CD4-positive, CD25-positive, alpha-beta regulatory T cell (primary cell): ENCODE measurements around the gene PAX9. TPM values are rescaled to one million over a fixed set of nuclear protein-coding genes. Genes with fewer than 3 reads are reported as not detected.
A peak's percentile ranks its signal among the peaks of the same experiment; 100 is the strongest.

Experiments
- ATAC-seq, 2 donors: fragments of 150-1000 bp; cut with Tn5 transposase; one replicate each; pipeline ENCODE4 v1.10.0; 2021; ENCODE audit warnings: low read depth in 2 of 2, moderate number of reproducible peaks in 2 of 2, moderate library complexity in 1 of 2
- DNase-seq, 3 donors: peaks; one replicate each; pipeline versions ENCODE4 v3.0.0 to v3.0.0-alpha.2; 2012 to 2022; ENCODE audit warnings: mixed read lengths in 1 of 3
- H3K27ac ChIP-seq: one replicate; pipeline ENCODE4 v1.7.0; 2013; ENCODE audit warnings: mild to moderate bottlenecking, low read length; ENCODE audit not compliant: insufficient read depth, poor library complexity, severe bottlenecking
- H3K27me3 ChIP-seq: one replicate; pipeline ENCODE4 v1.7.0; 2013; ENCODE audit warnings: low read length; ENCODE audit not compliant: control insufficient read depth, insufficient read depth
- H3K36me3 ChIP-seq: one replicate; pipeline ENCODE4 v1.7.0; 2013; ENCODE audit warnings: mild to moderate bottlenecking, low read length, moderate library complexity; ENCODE audit not compliant: control insufficient read depth, insufficient read depth
- H3K4me1 ChIP-seq: 2 replicates; pipeline ENCODE4 v1.7.0; 2013; ENCODE audit warnings: mild to moderate bottlenecking, low read length; ENCODE audit not compliant: insufficient read depth, control insufficient read depth, poor library complexity, severe bottlenecking
- H3K4me3 ChIP-seq: one replicate; pipeline ENCODE4 v1.7.0; 2013; ENCODE audit warnings: low read depth, mild to moderate bottlenecking, low read length, moderate library complexity
- H3K9me3 ChIP-seq, 2 experiments: 1 replicate in 1 of 2; 2 replicates in 1 of 2; pipeline ENCODE4 v1.7.0; 2013; ENCODE audit warnings: low read length in 2 of 2, mild to moderate bottlenecking in 1 of 2, moderate library complexity in 1 of 2; ENCODE audit not compliant: control insufficient read depth in 2 of 2
- H3K27ac Mint-ChIP-seq, 3 donors: one replicate each; pipeline ENCODE4 v1.8.0; 2020 to 2022; ENCODE audit warnings: mild to moderate bottlenecking in 3 of 3, mixed read lengths in 3 of 3, moderate library complexity in 2 of 3
- H3K27me3 Mint-ChIP-seq: one replicate; pipeline ENCODE4 v1.8.0; 2022; ENCODE audit warnings: mild to moderate bottlenecking, mixed read lengths
- H3K36me3 Mint-ChIP-seq: one replicate; pipeline ENCODE4 v1.8.0; 2020; ENCODE audit warnings: mixed read lengths
- H3K4me1 Mint-ChIP-seq, 4 donors: one replicate each; pipeline ENCODE4 v1.8.0; 2020 to 2022; ENCODE audit warnings: mixed read lengths in 4 of 4, mild to moderate bottlenecking in 1 of 4
- H3K4me3 Mint-ChIP-seq, 4 donors: one replicate each; pipeline ENCODE4 v1.8.0; 2020 to 2022; ENCODE audit warnings: mild to moderate bottlenecking in 4 of 4, mixed read lengths in 4 of 4, moderate library complexity in 3 of 4
- H3K9me3 Mint-ChIP-seq, 7 donors: one replicate each; pipeline ENCODE4 v1.8.0; 2020 to 2022; ENCODE audit warnings: mixed read lengths in 7 of 7, mild to moderate bottlenecking in 3 of 7, moderate library complexity in 2 of 7
- polyA plus RNA-seq, 4 donors: library from polyadenylated mRNA; unstranded; fragments of 300-500 nt; fragmentation: Illumina TruSeq; gene quantifications; one replicate each; pipeline ENCODE4 v1.2.3, GENCODE V29; 2021
- total RNA-seq: library from RNA; stranded (reverse); gene quantifications from one replicate; pipeline ENCODE4 v1.2.3, GENCODE V29; 2022

Gene PAX9
- total and polyA plus RNA-seq, 5 donors from 2014 or later = 0.14 to 0.46 (median 0.42) TPM; not detected in 1

DNA sequence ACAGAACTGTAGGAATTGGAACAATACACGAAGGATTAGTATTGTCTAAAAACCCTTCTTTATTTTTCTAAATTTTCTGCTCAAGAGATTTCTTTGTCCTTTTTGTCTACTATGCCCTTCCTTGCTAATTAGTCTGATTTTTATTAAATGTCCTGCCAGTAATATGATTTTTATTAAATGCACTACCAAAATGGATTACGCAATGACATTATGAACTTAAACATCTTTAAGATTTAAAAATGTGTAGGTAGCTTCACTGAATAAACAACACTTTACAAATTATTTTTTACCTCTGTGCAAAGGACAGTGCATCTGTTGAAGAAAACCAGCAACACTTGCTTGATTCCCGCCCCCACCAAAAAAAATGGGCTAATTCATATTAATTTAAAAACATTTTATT lies 8.2 kb upstream of the PAX9 start:
- no peak overlapping the region for H3K4me3 Mint-ChIP-seq
- Histone ChIP-seq H3K27ac (no peak overlapping the region), H3K9me3 (peaks cover 0 to 4% of the 10 kb centered on the region in 2 experiments), H3K4me3 (no peak overlapping the region), H3K4me1 (peaks cover 15% of the 10 kb centered on the region), H3K36me3 (no peaks in the 10 kb centered on the region), H3K27me3 (peaks cover 62% of the 10 kb centered on the region)
- H3K4me1 Mint-ChIP-seq = peaks cover 0 to 26% (median 9%) of the 10 kb centered on the region in 4 donors
- no peak for DNase-seq
- ATAC-seq = no peak
- H3K27ac Mint-ChIP-seq = no peak overlapping the region
- H3K36me3 Mint-ChIP-seq = peaks cover 3% of the 10 kb centered on the region
- peaks cover 98% of the 10 kb centered on the region for H3K27me3 Mint-ChIP-seq
- peaks cover 0 to 13% (median 0%) of the 10 kb centered on the region in 7 donors for H3K9me3 Mint-ChIP-seq

DNA sequence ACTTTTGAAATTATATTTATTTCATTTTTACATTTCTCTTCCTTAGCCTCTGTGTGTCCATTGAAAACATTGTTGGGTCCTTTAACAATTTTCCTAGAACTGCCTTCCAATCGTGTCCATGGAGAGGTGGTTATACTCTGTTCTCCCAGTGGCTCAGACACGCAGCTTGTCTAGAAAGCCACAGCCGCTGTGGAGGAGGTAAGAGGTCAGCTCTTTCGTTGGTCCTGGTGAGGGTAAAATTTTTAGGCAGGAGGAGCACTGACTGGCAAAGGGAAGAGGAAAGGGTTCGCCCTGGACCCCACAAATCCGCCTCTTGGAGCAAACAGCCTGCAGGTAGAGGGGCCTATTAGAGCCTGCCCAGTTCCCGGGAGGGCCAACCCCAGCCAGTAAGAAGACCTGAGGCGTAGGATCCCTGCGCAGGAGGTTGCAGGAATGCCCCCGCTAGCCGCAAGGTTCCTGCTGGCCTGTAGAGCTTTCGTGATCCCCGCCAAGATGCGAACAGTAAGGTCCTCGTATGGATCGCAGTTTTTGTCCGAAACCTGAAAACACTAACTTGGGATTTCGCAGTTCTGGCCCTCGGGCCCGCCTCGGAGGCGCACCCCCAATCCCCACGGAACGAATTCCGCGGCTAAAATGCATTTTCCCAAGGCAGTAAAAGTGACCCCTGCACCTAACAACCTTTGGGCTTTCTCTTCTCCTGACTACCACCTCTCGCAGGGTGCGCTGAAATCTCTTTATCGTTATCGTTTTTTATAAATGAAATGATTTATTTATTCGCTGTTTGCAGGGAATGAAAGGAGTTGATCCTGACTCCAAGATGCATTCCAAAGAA lies 7.5 kb upstream of the PAX9 start:
- Histone ChIP-seq H3K4me1 (peaks cover 15% of the 10 kb centered on the region), H3K9me3 (peaks cover 0 to 4% of the 10 kb centered on the region in 2 experiments), H3K27ac (no peak overlapping the region), H3K4me3 (no peak overlapping the region), H3K27me3 (peaks cover 56% of the 10 kb centered on the region), H3K36me3 (no peaks in the 10 kb centered on the region)
- Mint-ChIP-seq H3K9me3 (peaks cover 0 to 16% (median 2%) of the 10 kb centered on the region in 7 donors), H3K27ac (no peak overlapping the region), H3K36me3 (peaks cover 3% of the 10 kb centered on the region), H3K4me3 (no peak overlapping the region), H3K4me1 (peaks cover 0 to 29% (median 12%) of the 10 kb centered on the region in 4 donors), H3K27me3 (peaks cover 98% of the 10 kb centered on the region)
- no peak for ATAC-seq
- DNase-seq = no peak

DNA sequence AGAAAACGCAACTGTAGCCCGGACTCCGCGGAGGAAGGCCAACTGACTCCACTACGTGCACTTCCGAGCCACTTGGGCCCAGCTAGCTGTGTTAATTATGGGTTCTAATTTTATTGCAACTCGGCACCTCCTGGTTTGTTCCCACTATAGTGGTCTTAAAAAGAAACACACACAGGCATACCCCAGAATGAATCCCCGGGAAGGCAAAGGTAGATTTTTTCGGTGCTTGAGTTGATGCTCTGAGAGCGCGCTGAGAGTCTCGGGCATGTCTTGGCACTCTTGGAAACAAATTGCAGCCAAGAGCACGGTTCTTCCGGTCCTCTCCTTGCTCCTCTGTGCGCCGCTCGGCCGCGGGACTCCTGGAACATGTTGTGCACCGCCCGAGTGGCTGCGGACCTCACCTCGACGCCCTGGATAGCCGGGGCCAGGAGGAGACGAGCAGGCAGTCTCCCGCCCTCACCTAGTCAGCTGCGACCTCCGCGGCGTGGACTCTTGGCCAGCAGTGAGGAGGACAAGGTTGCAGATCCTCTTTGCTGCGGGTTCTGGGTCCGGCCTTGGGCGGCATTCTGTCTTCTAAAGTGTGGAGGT lies 6.8 kb upstream of the PAX9 start:
- Mint-ChIP-seq H3K36me3 (peaks cover 3% of the 10 kb centered on the region), H3K9me3 (peaks cover 0 to 16% (median 3%) of the 10 kb centered on the region in 7 donors), H3K27me3 (peaks cover 100% of the 10 kb centered on the region), H3K4me3 (peak overlapping the region in 1 of 4 donors; percentile 59), H3K4me1 (peaks cover 0 to 31% (median 13%) of the 10 kb centered on the region in 4 donors), H3K27ac (no peak overlapping the region)
- H3K36me3 ChIP-seq = no peaks in the 10 kb centered on the region
- H3K4me3 ChIP-seq = no peak overlapping the region
- no peak for DNase-seq
- H3K27me3 ChIP-seq = peaks cover 57% of the 10 kb centered on the region
- peaks cover 0 to 4% of the 10 kb centered on the region in 2 experiments for H3K9me3 ChIP-seq
- ATAC-seq = no peak
- H3K4me1 ChIP-seq = peaks cover 15% of the 10 kb centered on the region
- no peak overlapping the region for H3K27ac ChIP-seq

DNA sequence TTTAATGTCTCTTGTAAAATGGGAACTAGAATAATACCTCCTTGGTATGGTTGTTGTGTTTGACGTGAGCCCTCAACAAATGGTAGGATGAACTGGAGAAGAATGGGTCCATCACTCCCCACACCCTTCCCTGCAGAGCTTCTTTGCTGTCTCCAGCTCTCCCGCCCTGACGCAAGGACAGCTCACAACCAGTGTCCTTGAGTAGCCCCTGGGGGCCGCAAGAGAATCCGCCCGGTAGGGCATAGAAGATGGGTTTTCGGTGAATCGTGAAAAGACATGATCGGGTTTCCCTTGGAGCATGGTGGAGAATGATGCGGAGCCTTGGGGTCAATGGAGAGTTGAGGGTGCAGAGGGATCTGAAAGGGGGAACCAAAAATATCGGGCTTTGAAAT lies 6.1 kb upstream of the PAX9 start:
- Histone ChIP-seq H3K9me3 (peaks cover 0 to 6% of the 10 kb centered on the region in 2 experiments), H3K4me1 (peaks cover 15% of the 10 kb centered on the region), H3K27ac (no peak overlapping the region), H3K27me3 (peaks cover 59% of the 10 kb centered on the region), H3K36me3 (no peaks in the 10 kb centered on the region), H3K4me3 (no peak overlapping the region)
- peaks cover 100% of the 10 kb centered on the region for H3K27me3 Mint-ChIP-seq
- DNase-seq (no peak), ATAC-seq (no peak)
- H3K4me3 Mint-ChIP-seq = peak overlapping the region in 3 of 4 donors; percentile 3 to 59 (median 54)
- H3K4me1 Mint-ChIP-seq = peaks cover 0 to 38% (median 14%) of the 10 kb centered on the region in 4 donors
- H3K9me3 Mint-ChIP-seq = peaks cover 0 to 15% (median 3%) of the 10 kb centered on the region in 7 donors
- H3K27ac Mint-ChIP-seq = no peak overlapping the region
- peaks cover 3% of the 10 kb centered on the region for H3K36me3 Mint-ChIP-seq

DNA sequence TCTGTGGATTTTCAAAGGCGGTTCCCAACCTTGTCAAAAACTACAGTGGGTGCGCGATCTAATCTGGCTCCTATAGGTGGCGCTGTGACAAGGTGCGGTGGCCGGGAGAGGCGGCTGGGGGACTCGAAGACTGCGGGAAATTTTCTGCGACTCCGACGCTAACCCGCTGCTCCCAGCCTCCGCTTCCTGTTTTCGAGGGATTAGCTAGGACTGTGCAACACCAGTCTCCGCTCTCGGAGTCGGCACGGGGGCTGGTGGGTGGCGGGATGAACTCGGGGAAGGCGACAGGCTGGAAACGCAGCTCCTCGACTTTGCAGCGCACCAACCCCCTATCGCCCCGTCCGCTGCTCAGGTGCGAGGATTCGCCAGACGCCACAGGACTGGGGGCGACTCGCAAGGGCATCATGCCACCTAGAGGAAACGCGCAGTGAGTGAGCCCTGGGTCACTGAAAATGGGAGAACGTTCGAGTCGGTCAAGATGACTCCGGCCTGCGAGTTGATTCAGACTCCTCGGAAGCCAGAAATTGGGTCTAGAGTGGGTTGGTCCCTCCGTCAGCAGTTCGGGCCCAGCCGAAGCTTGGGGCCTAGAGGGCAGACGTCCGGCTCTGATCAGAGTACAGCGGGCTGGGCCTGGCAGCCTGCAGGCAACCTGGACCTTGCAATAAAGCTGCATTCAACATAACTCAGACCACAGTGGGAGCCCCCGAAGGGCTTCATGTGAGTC lies 5.5 kb upstream of the PAX9 start:
- peaks cover 3% of the 10 kb centered on the region for H3K36me3 Mint-ChIP-seq

DNA sequence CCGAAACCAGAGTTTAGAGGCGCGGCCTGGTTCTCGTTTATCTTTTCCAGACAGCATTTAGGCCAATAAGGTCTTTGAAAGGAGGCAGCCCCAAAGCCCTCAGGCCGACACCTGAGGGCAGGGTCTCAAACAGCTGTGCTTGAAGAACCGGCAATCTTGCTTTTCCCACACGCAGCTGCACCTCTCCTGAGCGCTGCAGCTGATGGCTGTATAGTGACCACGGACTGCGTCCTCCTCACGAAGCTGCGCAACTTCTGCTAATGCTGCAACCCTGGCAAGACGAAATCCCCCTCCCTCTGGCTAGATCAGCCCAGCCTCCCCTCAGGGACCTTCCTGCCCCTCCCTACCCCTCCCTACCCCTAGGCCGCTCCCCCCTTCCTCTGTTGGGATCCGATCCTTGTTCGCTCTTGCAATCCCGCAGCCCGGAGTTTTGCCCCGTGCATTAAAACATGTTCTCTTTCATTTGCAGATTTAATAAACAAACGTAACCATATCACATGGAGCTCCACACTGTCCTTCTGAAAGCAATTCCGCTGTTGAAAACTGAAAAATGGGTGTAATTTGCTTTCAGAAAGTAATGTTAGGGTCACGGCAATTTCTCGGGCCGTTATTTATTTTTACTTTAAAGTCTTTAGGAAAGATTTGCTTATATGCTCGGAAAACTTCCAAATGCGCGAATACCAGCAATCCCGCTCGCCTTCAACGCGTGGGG lies 4.8 kb upstream of the PAX9 start:
- Mint-ChIP-seq H3K4me1 (peaks cover 0 to 47% (median 22%) of the 10 kb centered on the region in 4 donors), H3K4me3 (peak overlapping the region; percentile 34 to 58 (median 54)), H3K9me3 (peaks cover 0 to 15% (median 3%) of the 10 kb centered on the region in 7 donors), H3K36me3 (peaks cover 3% of the 10 kb centered on the region), H3K27me3 (peaks cover 100% of the 10 kb centered on the region), H3K27ac (no peak overlapping the region)
- Histone ChIP-seq H3K4me1 (peaks cover 18% of the 10 kb centered on the region), H3K36me3 (no peaks in the 10 kb centered on the region), H3K4me3 (no peak overlapping the region), H3K27ac (no peak overlapping the region), H3K27me3 (peaks cover 52% of the 10 kb centered on the region), H3K9me3 (peaks cover 0 to 6% of the 10 kb centered on the region in 2 experiments)
- DNase-seq (no peak), ATAC-seq (no peak)

More for the DNA sequence above, 5.5 kb upstream of the PAX9 start:
- Histone ChIP-seq H3K27me3 (peaks cover 58% of the 10 kb centered on the region), H3K27ac (no peak overlapping the region), H3K36me3 (no peaks in the 10 kb centered on the region), H3K9me3 (peaks cover 0 to 6% of the 10 kb centered on the region in 2 experiments), H3K4me1 (peaks cover 15% of the 10 kb centered on the region), H3K4me3 (no peak overlapping the region)
- Mint-ChIP-seq H3K4me3 (peak overlapping the region in 3 of 4 donors; percentile 46 to 58 (median 54)), H3K27ac (no peak overlapping the region), H3K9me3 (peaks cover 0 to 15% (median 3%) of the 10 kb centered on the region in 7 donors), H3K27me3 (peaks cover 100% of the 10 kb centered on the region), H3K4me1 (peaks cover 0 to 40% (median 16%) of the 10 kb centered on the region in 4 donors)
- ATAC-seq (no peak), DNase-seq (peak in 1 of 3 donors; percentile 24)
